Progenitor cell of endocrine pancreas (in vitro differentiated cells): ENCODE data around the gene SH3BP1. TPM values are rescaled to one million over a fixed set of nuclear protein-coding genes. Genes with fewer than 3 reads are reported as not detected.

ENCODE experiments used
- DNase-seq: peaks from one replicate; pipeline ENCODE4 v3.0.0; 2021; ENCODE audit warnings: low spot score; ENCODE audit not compliant: unreplicated experiment
- H3K27ac Mint-ChIP-seq: 2 replicates; pipeline ENCODE4 v1.8.0; 2021; ENCODE audit warnings: mild to moderate bottlenecking, moderate library complexity, mixed read lengths
- H3K27me3 Mint-ChIP-seq: 2 replicates; pipeline ENCODE4 v1.8.0; 2021; ENCODE audit warnings: mixed read lengths
- H3K36me3 Mint-ChIP-seq: 2 replicates; pipeline ENCODE4 v1.8.0; 2022; ENCODE audit warnings: mixed read lengths; ENCODE audit not compliant: insufficient read depth
- H3K4me1 Mint-ChIP-seq: 2 replicates; pipeline ENCODE4 v1.8.0; 2021; ENCODE audit warnings: low read depth, mixed read lengths
- H3K4me3 Mint-ChIP-seq: 2 replicates; pipeline ENCODE4 v1.8.0; 2021; ENCODE audit warnings: low read depth, mild to moderate bottlenecking, moderate library complexity, mixed read lengths
- H3K9me3 Mint-ChIP-seq: 2 replicates; pipeline ENCODE4 v1.8.0; 2021; ENCODE audit warnings: low read depth, mixed read lengths
- total RNA-seq: library from RNA; stranded (reverse); gene quantifications from 2 replicates; pipeline ENCODE4 v1.2.1, GENCODE V29; 2021
- TF ChIP-seq, protein P1 (sequence below): fragments of 200-600 bp; sonication (generic); IDR thresholded peaks from one replicate; pipeline ENCODE4 v1.5.0; 2021; ENCODE audit warnings: antibody characterized with exemption, mild to moderate bottlenecking; ENCODE audit not compliant: unreplicated experiment

The SH3BP1 gene
- total RNA-seq, 1 donor from 2014 or later = 27.4 TPM

GRCh38 chr22:37658133-37659065 is 18.9 kb downstream of the SH3BP1 start, which contains the start of gene PDXP:
Gene PDXP, plus strand, starts transcription at chr22:37658723. Its CDS starts 60 bp downstream, at chr22:37658783.
- no peaks in the 10 kb centered on the region for H3K27me3 Mint-ChIP-seq
- TF ChIP-seq, protein P1, sequence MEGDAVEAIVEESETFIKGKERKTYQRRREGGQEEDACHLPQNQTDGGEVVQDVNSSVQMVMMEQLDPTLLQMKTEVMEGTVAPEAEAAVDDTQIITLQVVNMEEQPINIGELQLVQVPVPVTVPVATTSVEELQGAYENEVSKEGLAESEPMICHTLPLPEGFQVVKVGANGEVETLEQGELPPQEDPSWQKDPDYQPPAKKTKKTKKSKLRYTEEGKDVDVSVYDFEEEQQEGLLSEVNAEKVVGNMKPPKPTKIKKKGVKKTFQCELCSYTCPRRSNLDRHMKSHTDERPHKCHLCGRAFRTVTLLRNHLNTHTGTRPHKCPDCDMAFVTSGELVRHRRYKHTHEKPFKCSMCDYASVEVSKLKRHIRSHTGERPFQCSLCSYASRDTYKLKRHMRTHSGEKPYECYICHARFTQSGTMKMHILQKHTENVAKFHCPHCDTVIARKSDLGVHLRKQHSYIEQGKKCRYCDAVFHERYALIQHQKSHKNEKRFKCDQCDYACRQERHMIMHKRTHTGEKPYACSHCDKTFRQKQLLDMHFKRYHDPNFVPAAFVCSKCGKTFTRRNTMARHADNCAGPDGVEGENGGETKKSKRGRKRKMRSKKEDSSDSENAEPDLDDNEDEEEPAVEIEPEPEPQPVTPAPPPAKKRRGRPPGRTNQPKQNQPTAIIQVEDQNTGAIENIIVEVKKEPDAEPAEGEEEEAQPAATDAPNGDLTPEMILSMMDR = no peak
- H3K4me1 Mint-ChIP-seq = peaks cover 26% of the 10 kb centered on the region
- H3K9me3 Mint-ChIP-seq = no peaks in the 10 kb centered on the region
- DNase-seq = peak; percentile 96
- H3K4me3 Mint-ChIP-seq = peak within 1 kb of the TSS; percentile 81
- H3K36me3 Mint-ChIP-seq = peaks cover 1% of the 10 kb centered on the region
- peak within 1 kb of the TSS; percentile 95 for H3K27ac Mint-ChIP-seq

- no peak for DNase-seq
- H3K36me3 Mint-ChIP-seq = no peaks in the 10 kb centered on the region
- H3K27me3 Mint-ChIP-seq = no peaks in the 10 kb centered on the region
- H3K27ac Mint-ChIP-seq = peak overlapping the region; percentile 69
- H3K4me3 Mint-ChIP-seq = peak overlapping the region; percentile 76
- TF ChIP-seq, protein P1 = no peak
- H3K4me1 Mint-ChIP-seq = peaks cover 26% of the 10 kb centered on the region
- H3K9me3 Mint-ChIP-seq = no peaks in the 10 kb centered on the region
These were observed 19.8 kb downstream of the SH3BP1 start for GRCh38 chr22:37659066-37659896.

DNA sequence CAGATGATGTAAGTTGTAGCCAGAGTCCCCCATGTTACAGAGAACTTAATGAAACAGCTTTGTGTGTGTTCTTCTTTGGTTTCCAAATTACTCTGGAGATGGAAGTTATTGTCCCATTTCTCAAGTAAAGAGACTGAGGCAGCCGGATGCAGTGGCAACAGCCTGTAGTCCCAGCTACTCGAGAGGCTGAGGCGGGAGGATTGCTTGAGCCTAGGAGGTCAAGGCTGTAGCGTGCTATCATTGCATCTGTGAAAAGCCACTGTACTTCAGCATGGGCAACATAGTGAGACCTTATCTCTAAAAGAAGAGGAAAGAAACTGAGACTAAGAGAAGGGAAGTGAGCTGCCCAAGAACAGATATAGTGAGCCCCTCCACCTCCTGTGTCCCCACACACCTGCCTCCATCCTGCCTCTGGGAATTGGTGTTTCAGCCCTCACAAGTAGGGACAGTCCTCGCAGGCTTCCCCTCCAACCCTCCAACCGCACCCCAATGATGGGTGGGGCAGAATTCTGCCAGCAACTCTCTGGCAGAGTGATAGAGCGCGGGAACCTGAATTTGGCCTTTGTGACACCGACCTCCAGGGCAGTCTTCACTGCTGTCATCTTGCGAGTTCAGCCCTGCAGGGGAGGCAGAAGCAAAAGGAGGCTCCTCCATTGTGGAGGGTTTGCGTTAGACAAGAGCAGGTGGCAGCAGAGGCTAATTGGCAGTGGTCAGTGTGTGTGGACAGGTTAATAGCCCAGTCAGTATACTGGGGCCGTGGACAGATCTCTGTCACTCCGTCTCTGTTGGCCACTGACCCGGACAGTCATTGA is 20.6 kb downstream of the SH3BP1 start:
- no peak for DNase-seq
- TF ChIP-seq, protein P1 = no peak
- peak overlapping the region; percentile 76 for H3K4me3 Mint-ChIP-seq
- H3K27ac Mint-ChIP-seq = peak overlapping the region; percentile 77
- peaks cover 26% of the 10 kb centered on the region for H3K4me1 Mint-ChIP-seq
- H3K9me3 Mint-ChIP-seq = no peaks in the 10 kb centered on the region
- H3K27me3 Mint-ChIP-seq = no peaks in the 10 kb centered on the region
- H3K36me3 Mint-ChIP-seq = no peaks in the 10 kb centered on the region

- H3K27me3 Mint-ChIP-seq = no peaks in the 10 kb centered on the region
- H3K4me1 Mint-ChIP-seq = peaks cover 26% of the 10 kb centered on the region
- TF ChIP-seq, protein P1 = no peak
- H3K9me3 Mint-ChIP-seq = no peaks in the 10 kb centered on the region
- peak overlapping the region; percentile 35 for H3K4me3 Mint-ChIP-seq
- H3K27ac Mint-ChIP-seq = peak overlapping the region; percentile 77
- H3K36me3 Mint-ChIP-seq = no peaks in the 10 kb centered on the region
- no peak for DNase-seq
These were observed 21.2 kb downstream of the SH3BP1 start for GRCh38 chr22:37660709-37661045.
